Keratinocyte (primary cell): Measurements from ENCODE around the gene DLG2. TPM values are rescaled to one million over a fixed set of nuclear protein-coding genes. Genes with fewer than 3 reads are reported as not detected.

Experiments
- DNase-seq: peaks from one replicate; pipeline ENCODE4 v3.0.0-alpha.2; 2011; ENCODE audit warnings: low read depth, missing footprints, low spot score
- FAIRE-seq: peaks from 2 replicates; lab custom pipeline; 2011; peaks lifted over from hg19 to GRCh38; lab: Jason Lieb, UNC
- H2AFZ ChIP-seq: 2 replicates; pipeline ENCODE4 v1.6.0; 2012; ENCODE audit warnings: low read length, control low read depth, inconsistent platforms; ENCODE audit not compliant: control insufficient read depth
- H3K27ac ChIP-seq: 2 replicates; pipeline ENCODE4 v1.5.1; 2011; ENCODE audit warnings: low read length; ENCODE audit not compliant: control insufficient read depth, insufficient read depth
- H3K27me3 ChIP-seq: 3 replicates; pipeline ENCODE4 v1.6.0; 2011; ENCODE audit warnings: low read length; ENCODE audit not compliant: control insufficient read depth, insufficient read depth; ENCODE audit errors: extremely low read depth
- H3K36me3 ChIP-seq, 2 experiments: 2 replicates in 1 of 2; 3 replicates in 1 of 2; pipeline ENCODE4 v1.5.1; 2011; ENCODE audit warnings: low read length in 2 of 2, mild to moderate bottlenecking in 1 of 2; ENCODE audit not compliant: control insufficient read depth in 2 of 2, insufficient read depth in 2 of 2; ENCODE audit errors: extremely low read depth in 1 of 2
- H3K4me1 ChIP-seq: 3 replicates; pipeline ENCODE4 v1.5.1; 2011; ENCODE audit warnings: low read length; ENCODE audit not compliant: control insufficient read depth, insufficient read depth; ENCODE audit errors: extremely low read depth
- H3K4me2 ChIP-seq: 3 replicates; pipeline ENCODE4 v1.6.0; 2011; ENCODE audit warnings: low read depth, low read length; ENCODE audit not compliant: control insufficient read depth, insufficient read depth; ENCODE audit errors: extremely low read depth
- H3K4me3 ChIP-seq, 3 experiments: fragments of 200-600 bp in 1 of 3; sonication (generic) in 1 of 3; 2 replicates in 2 of 3; 3 replicates in 1 of 3; pipeline ENCODE4 v1.5.1; 2011 to 2016; ENCODE audit warnings: low read length in 3 of 3, mild to moderate bottlenecking in 3 of 3, control low read depth in 2 of 3, inconsistent platforms in 1 of 3, low read depth in 1 of 3, mixed read lengths in 1 of 3, mixed run types in 1 of 3, moderate library complexity in 1 of 3; ENCODE audit not compliant: control insufficient read depth in 2 of 3, insufficient read depth in 2 of 3; ENCODE audit errors: extremely low read depth in 1 of 3
- H3K79me2 ChIP-seq: 2 replicates; pipeline ENCODE4 v1.6.0; 2012; ENCODE audit warnings: low read length; ENCODE audit not compliant: control insufficient read depth, insufficient read depth
- H3K9ac ChIP-seq: 3 replicates; pipeline ENCODE4 v1.6.0; 2011; ENCODE audit warnings: low read length; ENCODE audit not compliant: control insufficient read depth, insufficient read depth; ENCODE audit errors: extremely low read depth
- H3K9me1 ChIP-seq: 3 replicates; pipeline ENCODE4 v1.6.0; 2011; ENCODE audit warnings: low read length; ENCODE audit not compliant: control insufficient read depth, insufficient read depth; ENCODE audit errors: extremely low read depth
- H3K9me3 ChIP-seq: 2 replicates; pipeline ENCODE4 v1.5.1; 2012; ENCODE audit warnings: low read depth, low read length; ENCODE audit not compliant: control insufficient read depth
- H4K20me1 ChIP-seq: 3 replicates; pipeline ENCODE4 v1.6.0; 2011; ENCODE audit warnings: low read length; ENCODE audit not compliant: control insufficient read depth, insufficient read depth; ENCODE audit errors: extremely low read depth
- CTCF ChIP-seq, 3 experiments: IDR thresholded peaks in 1 of 3; conservative IDR thresholded peaks in 1 of 3; optimal IDR thresholded peaks in 1 of 3; 2 replicates in 2 of 3; 3 replicates in 1 of 3; pipeline versions ENCODE3 to v1.5.1; 2011; ENCODE audit warnings: low read length in 3 of 3, mild to moderate bottlenecking in 3 of 3, moderate library complexity in 2 of 3, control low read depth in 1 of 3, inconsistent platforms in 1 of 3; ENCODE audit not compliant: insufficient read depth in 2 of 3; ENCODE audit errors: extremely low read depth in 1 of 3
- EZH2 ChIP-seq: IDR thresholded peaks from one replicate; pipeline ENCODE4 v1.6.1; 2012; ENCODE audit warnings: inconsistent platforms, mild to moderate bottlenecking, low read length, moderate library complexity
- dilution Hi-C: fragments of 300-500 bp; cut with MboI; formaldehyde crosslinking; loops from one replicate; pipeline ENCODE4 v1.7.0; 2020; ENCODE audit warnings: low sequenced_read_pairs; ENCODE audit not compliant: extremely low pct_ligation_motif_present
- polyA plus RNA-seq, 5 experiments: library from polyadenylated mRNA; depleted of rRNA in 3 of 5; stranded (reverse) in 3 of 5; stranded (forward) in 1 of 5; unstranded in 1 of 5; fragments of >200 nt; gene quantifications; 1 replicate in 1 of 5; 2 replicates in 3 of 5; 3 replicates in 1 of 5; pipeline versions ENCODE4 v1.2.1 to v1.2.3, GENCODE V29; 2011 to 2012; ENCODE audit warnings: missing spikeins in 2 of 5, low read depth in 1 of 5, low replicate concordance in 1 of 5

DLG2 gene
- polyA plus RNA-seq, 1 donor (not counting 4 experiments of a cell fraction or from before 2014, with no cell fraction given) = 0.55 TPM

- TF ChIP-seq EZH2 (no peak), CTCF (optimal IDR thresholded peaks at IDR 0.05 in 1 of 3, IDR thresholded peaks at IDR 0.05 in 1 of 3, conservative IDR thresholded peaks at IDR 0.05 in 1 of 3; ENCODE audit: extremely low read depth in 1 of 3, insufficient read depth in 2 of 3, low read length in 3 of 3) (no peak)
- H3K4me2 ChIP-seq = no peak overlapping the region
- H4K20me1 ChIP-seq = no peaks in the 10 kb centered on the region
- dilution Hi-C loops = no loop called here
- H3K27ac ChIP-seq = no peak overlapping the region
- DNase-seq = no peak
- H2AFZ ChIP-seq = no peak overlapping the region
- H3K36me3 ChIP-seq = no peaks in the 10 kb centered on the region
- H3K27me3 ChIP-seq = no peaks in the 10 kb centered on the region
- no peaks in the 10 kb centered on the region for H3K9me3 ChIP-seq
- H3K4me3 ChIP-seq = no peak overlapping the region
- FAIRE-seq = no peak
- no peaks in the 10 kb centered on the region for H3K79me2 ChIP-seq
- no peaks in the 10 kb centered on the region for H3K9me1 ChIP-seq
- H3K4me1 ChIP-seq = no peaks in the 10 kb centered on the region
- H3K9ac ChIP-seq = no peak overlapping the region
These were observed 141.2 kb downstream of the DLG2 start for GRCh38 chr11:85485902-85486301.

GRCh38 chr11:85483861-85484260 is 143.3 kb downstream of the DLG2 start:
- Histone ChIP-seq H3K9me3 (no peaks in the 10 kb centered on the region), H4K20me1 (no peaks in the 10 kb centered on the region), H3K9me1 (no peaks in the 10 kb centered on the region), H3K4me3 (no peak overlapping the region), H3K27ac (no peak overlapping the region), H3K9ac (no peak overlapping the region), H3K4me1 (no peaks in the 10 kb centered on the region), H3K79me2 (no peaks in the 10 kb centered on the region), H3K27me3 (no peaks in the 10 kb centered on the region), H3K36me3 (no peaks in the 10 kb centered on the region), H2AFZ (no peak overlapping the region), H3K4me2 (no peak overlapping the region)
- DNase-seq = no peak
- TF ChIP-seq CTCF (optimal IDR thresholded peaks at IDR 0.05 in 1 of 3, IDR thresholded peaks at IDR 0.05 in 1 of 3, conservative IDR thresholded peaks at IDR 0.05 in 1 of 3; ENCODE audit: extremely low read depth in 1 of 3, insufficient read depth in 2 of 3, low read length in 3 of 3) = no peak
- TF ChIP-seq EZH2 = no peak
- dilution Hi-C loops = no loop called here
- FAIRE-seq = no peak
